ENCODE data around the gene EXOC2. TPM values are rescaled to one million over a fixed set of nuclear protein-coding genes. Genes with fewer than 3 reads are reported as not detected.
"Not testable (repeated sequence)": the region's sequence is repeated elsewhere in the genome, so short reads cannot be mapped to it uniquely, and the experiment has no call there.

EXOC2 gene
- total RNA-seq, 1 experiment from 2014 or later: 39.0 TPM

GRCh38 chr6:710601-711571, 17.9 kb upstream of the EXOC2 start:
- peak; percentile 73 for DNase-seq (ENCODE audit: low spot score)

GRCh38 chr6:709471-710056, 16.6 kb upstream of the EXOC2 start:
- no peak for DNase-seq (ENCODE audit: low spot score)

DNA sequence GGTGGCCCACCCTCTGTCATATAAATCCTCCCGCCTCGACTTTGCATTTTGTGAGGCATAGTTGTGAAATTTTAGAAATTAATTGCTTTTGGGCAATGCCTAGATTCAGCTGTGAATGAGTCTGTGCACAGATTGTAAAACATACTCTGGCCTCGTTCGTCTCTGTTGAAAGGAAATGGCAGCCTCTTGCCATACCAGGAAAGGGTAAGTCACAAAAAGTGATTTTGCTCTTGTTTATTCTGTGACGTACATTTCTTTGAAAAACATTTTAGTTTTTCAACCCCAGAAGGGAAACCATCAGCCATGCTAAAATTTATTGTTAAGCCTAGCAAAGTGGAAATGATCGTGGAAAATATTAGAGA, 15.3 kb upstream of the EXOC2 start:
- DNase-seq (ENCODE audit: low spot score): no peak

DNA sequence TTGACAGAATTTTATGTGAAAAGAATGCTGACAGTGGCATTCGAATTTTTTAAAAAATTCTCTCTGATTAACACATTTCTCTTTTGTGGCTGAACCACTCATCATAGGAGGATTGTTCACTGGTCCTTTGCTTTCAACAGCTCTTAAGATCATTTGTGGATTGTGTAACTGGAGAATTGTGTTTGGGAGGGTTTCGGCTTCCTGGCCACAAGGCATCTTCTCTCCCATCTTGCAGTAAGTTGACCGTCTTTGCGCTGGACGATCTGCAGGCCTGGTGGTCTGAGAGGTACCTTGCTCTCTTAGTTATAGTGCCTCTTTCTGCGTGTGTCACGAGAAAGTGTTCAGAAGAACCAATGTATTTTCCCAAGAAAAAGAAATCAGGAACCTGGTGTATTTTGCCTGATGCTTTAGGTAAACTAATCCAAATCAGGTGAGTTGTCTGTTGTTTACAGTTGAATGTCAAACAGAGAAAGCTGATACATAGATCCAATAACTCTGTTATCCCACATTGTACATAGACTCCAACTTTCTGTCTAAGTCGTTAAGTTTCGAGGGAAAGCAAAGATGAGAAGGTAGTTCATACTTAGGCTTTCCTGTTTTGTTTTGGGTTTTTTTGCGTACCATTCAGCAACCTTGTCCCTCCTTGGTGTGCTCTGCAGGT, 14.8 kb upstream of the EXOC2 start:
- DNase-seq (ENCODE audit: low spot score): no peak

DNA sequence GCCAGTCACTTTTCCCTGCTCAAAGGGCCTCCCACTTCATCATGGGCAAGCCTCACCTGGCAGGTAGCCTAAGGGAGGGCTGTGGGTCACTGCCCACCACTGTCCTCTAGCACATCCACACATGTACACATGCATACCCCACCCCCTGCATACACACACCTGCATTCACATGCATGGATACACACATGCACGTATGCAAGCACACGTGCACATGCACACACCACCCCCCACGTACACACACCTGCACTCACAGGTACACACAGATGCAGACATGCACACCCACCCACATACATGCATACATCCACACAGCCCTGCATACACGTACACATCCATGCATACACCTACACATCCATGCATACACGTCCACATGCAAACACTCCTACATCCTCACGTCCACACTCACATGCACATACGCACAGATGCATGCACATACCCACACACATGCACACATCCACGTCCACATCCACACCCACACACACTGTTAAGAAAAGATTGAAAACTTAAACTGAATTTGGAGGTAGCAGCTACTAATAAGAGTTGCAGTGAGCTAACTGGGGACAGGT, 14.0 kb upstream of the EXOC2 start:
- no peak for DNase-seq (ENCODE audit: low spot score)

DNA sequence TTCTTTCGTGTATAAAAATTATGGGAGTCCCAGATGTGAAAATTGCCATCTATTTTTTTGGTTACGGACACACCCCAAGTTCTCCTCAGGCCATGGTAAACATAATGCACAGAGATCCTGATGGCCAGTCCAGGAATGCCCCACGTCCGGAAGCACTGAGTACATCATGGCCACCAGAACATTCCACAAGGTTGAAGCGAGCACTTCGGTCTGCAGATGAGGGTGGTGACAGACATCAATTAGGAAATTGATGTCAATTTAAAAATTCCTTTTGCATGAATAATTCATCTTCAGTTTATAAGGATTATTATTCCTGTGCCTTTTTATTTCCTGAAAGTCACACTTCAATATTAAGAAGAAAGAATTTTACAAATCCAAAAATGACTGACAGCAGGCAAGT, 13.2 kb upstream of the EXOC2 start:
- no peak for DNase-seq (ENCODE audit: low spot score)

DNA sequence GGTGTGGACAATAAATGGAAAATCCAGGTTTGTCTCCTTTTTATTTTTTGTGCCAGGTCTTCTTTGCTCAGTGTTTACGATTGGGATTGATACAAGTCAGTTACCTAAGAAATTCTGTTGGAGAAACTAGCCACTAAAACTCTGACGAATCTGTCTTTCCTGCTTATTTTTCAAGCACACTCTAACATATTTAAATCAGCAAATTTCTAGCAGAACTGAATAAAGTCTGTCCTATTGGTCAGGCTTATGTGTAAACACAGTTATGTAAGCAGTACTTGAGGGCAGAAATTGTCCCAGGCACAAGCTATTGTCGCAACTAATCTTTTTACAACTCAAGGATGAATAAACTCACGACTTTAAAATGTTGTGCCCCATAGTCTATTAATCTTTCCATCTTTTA, 12.1 kb upstream of the EXOC2 start:
- DNase-seq (ENCODE audit: low spot score): no peak

DNA sequence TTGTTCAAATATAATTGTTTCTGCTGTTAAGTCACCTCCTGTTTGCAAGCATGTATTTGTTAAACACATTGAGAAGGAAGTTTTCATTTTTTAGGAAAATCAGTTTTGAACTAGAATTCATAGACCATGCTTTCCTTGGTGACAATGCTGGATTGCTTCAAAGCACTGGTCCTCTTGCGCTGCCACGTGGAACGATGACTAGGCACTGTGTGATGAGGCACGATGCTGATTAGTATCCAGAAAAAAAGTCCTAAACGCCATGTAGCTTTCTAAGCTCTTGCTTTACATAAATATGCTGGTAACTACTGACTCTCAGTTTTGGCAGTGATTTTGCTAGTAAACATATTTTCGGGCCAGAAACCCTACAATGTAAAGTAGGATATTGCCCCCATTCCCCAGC, 11.1 kb upstream of the EXOC2 start:
- DNase-seq (ENCODE audit: low spot score): no peak

- no peak for DNase-seq (ENCODE audit: low spot score)
These were observed 10.6 kb upstream of the EXOC2 start for GRCh38 chr6:703552-703951.

- no peak for DNase-seq (ENCODE audit: low spot score)
These were observed 9.0 kb upstream of the EXOC2 start for GRCh38 chr6:701700-702479.

DNA sequence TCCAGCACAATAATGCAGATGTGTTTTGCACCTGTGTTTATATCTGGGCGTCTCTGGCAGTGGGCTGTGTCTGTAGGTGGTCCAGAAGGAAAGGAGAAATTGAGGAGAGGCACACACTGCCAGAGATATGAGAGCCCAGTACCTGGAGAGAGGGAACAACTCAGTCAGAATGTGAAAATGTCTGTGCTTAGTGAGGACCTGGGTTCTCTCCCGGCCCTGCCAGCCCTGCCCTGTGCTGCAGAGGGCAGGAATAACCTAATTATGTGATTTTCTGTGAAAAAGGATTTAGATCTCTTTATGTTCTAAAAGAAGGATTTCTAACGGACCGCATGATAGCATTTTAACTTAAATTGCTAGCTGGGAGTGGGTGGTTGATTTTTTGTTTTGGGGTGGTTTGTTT, 8.3 kb upstream of the EXOC2 start:
- DNase-seq (ENCODE audit: low spot score): no peak

DNA sequence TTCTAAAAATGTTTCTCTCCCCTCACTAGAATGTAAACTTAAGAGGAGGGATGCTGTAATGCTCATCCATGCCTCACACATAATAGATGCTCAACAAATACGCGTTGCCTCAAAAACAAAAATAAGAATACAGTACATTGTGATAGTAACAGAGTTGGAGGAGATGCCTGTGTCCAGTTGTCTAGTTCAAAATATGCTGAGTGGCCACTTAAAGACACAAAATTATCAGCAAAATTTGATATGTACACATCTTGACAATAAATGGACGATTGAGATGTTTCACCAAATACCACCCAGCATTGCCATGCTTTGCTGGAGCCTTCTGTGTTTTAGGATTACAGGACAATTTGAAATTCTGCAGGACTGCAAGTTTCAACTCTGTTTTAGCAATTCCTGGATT, 7.6 kb upstream of the EXOC2 start:
- no peak for DNase-seq (ENCODE audit: low spot score)

- peak; percentile 46 for DNase-seq (ENCODE audit: low spot score)
These were observed 6.4 kb upstream of the EXOC2 start for GRCh38 chr6:699319-699718.

DNA sequence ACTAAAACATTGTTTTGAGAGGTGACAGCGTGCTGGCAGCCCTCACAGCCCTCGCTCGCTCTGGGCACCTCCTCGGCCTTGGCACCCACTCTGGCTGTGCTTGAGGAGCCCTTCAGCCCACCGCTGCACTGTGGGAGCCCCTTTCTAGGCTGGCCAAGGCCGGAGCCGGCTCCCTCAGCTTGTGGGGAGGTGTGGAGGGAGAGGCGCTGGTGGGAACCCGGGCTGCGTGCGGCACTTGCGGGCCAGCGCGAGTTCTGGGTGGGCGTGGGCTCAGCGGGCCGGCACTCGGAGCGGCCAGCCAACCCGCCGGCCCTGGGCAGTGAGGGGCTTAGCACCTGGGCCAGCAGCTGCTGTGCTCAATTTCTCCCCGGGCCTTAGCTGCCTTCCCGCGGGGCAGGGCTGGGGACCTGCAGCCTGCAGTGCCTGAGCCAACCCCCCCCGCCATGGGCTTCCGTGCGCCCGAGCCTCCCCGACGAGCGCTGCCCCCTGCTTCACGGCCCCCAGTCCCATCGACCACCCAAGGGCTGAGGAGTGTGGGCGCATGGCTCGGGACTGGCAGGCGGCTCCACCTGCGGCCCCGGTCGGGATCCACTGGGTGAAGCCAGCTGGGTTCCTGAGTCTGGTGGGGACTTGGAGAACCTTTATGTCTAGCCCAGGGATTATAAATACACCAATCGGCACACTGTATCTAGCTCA, 1.6 kb upstream of the EXOC2 start:
- DNase-seq (ENCODE audit: low spot score): not testable (repeated sequence)

DNA sequence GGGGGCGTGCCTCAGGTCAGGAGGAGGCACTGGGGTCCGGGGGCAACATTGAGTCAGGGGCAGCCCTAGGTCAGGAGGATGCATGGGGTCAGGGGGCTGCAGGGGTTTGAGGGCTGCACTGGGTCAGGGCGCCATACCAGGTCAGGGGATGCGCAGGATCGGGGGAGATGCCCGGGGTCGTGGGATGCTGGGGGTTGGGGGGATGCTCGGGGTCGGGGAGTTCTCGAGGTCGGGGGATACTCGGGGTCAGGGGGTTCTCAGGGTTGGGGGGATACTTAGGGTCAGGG, 727 bp upstream of the EXOC2 start:
- DNase-seq (ENCODE audit: low spot score): no peak

GRCh38 chr6:692356-692851, 535 bp downstream of the EXOC2 start:
- DNase-seq (ENCODE audit: low spot score): peak; percentile 38

- no peak for DNase-seq (ENCODE audit: low spot score)
These were observed 3.7 kb downstream of the EXOC2 start for GRCh38 chr6:689223-689622.

- DNase-seq (ENCODE audit: low spot score): no peak
These were observed 6.4 kb downstream of the EXOC2 start for GRCh38 chr6:686497-686896.

GRCh38 chr6:684831-685636, 7.9 kb downstream of the EXOC2 start:
- DNase-seq (ENCODE audit: low spot score): no peak

DNA sequence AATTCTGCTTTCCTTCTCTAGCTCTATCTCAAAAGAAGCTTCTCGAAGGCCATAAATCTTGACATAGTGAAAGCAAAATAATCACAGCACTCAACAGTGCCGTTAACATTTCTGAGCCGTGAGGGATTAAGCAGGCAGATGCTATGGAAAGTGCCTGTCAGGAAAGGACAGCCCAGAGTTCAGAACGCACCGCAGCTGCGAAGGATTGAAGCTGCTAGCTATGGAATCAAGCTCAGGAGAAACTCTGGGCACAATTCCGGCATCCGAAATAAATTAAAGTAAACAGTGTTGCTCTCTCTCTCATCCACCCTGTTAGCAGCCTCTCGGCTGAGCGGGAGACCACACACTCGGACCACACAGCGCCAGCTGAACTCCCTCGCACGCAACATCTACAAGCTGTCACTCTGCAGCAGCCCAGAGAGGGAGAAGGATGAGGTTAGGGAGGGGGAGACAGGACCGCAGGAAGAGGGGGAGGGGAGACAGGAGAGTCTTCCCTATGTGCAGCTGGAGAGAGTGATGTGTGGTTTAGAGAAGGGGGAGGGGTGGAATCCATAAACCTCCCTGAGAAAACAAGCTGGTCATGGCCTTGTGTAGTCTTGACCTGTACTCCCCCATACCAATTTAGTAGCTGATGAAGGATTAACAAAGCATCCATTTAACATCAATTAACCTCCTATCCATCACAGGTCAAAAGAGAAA, 9.0 kb downstream of the EXOC2 start:
- DNase-seq (ENCODE audit: low spot score): no peak
